ENCODE measurements around the gene SENP1. TPM values are rescaled to one million over a fixed set of nuclear protein-coding genes. Genes with fewer than 3 reads are reported as not detected.

The SENP1 gene
- total and polyA plus RNA-seq, 8 donors, result 1.9 to 8.9 (median 7.0) TPM

DNA sequence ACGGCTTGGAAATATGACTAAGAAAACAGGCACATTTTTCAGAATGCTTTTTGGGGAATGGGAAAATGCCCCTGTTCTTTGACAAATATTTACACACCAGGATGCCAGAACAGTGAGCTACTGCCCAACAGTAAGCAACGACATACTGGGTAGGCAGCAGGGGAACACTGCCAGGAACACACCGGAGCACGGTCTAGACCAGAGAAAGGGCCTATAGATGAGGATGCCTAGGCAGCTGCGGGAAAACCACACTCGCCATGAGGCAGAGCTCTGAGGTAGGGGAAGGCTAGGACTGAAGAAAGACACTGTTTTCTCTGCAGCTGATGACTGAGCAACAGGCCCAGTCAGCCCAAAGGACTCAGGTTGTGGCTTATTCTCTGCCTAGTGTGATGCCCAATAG, 55.7 kb downstream of the SENP1 start:
- no peak overlapping the region for H3K4me3 ChIP-seq
- intact Hi-C loops (cut with DNase I), result no loop called here
- FAIRE-seq (no peak), DNase-seq (no peak), ATAC-seq (no peak)
- no peaks in the 10 kb centered on the region for H3K27me3 ChIP-seq
- peaks cover 0 to 31% (median 6%) of the 10 kb centered on the region in 3 donors for H3K36me3 ChIP-seq
- TF ChIP-seq, protein P1, sequence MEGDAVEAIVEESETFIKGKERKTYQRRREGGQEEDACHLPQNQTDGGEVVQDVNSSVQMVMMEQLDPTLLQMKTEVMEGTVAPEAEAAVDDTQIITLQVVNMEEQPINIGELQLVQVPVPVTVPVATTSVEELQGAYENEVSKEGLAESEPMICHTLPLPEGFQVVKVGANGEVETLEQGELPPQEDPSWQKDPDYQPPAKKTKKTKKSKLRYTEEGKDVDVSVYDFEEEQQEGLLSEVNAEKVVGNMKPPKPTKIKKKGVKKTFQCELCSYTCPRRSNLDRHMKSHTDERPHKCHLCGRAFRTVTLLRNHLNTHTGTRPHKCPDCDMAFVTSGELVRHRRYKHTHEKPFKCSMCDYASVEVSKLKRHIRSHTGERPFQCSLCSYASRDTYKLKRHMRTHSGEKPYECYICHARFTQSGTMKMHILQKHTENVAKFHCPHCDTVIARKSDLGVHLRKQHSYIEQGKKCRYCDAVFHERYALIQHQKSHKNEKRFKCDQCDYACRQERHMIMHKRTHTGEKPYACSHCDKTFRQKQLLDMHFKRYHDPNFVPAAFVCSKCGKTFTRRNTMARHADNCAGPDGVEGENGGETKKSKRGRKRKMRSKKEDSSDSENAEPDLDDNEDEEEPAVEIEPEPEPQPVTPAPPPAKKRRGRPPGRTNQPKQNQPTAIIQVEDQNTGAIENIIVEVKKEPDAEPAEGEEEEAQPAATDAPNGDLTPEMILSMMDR (IDR thresholded peaks at IDR 0.05), result no peak
- WGBS, 2 donors, result 83 to 85% methylated on average over 6 of the region's 6 CpGs
- H3K27ac ChIP-seq, result no peak overlapping the region
- H3K4me1 ChIP-seq, result no peaks in the 10 kb centered on the region
- no peaks in the 10 kb centered on the region for H3K9me3 ChIP-seq

DNA sequence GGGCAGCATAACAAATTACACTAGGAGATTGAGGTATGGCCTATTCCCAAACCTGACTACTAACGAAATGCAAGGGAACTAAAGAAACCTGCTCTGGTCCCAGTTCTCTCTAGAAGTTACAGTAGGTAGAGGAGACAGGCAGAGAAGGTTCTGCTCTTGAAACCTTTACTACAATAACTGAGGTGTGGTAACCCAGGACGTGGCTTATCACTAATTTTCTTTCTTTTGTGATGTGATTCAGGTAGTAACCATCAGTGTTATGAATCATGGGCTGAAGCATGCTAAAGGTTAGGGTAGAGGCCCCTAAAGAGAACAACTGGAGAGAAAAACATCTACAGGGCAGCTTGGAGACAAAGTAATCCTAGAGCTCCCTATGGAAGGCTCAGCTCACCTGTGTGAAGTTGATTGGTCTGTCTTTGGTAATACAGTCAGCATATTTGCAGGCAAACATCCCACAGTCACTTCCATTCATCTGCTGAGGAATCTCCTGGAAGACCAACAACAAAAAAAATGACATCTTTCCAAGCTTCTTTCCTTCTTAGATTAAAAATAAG, 59.8 kb downstream of the SENP1 start:
- no peaks in the 10 kb centered on the region for H3K4me1 ChIP-seq
- 89% methylated on average over 2 of the region's 2 CpGs for WGBS, 2 donors
- H3K27ac ChIP-seq, result no peak overlapping the region
- TF ChIP-seq, protein P1 (IDR thresholded peaks at IDR 0.05), result no peak
- no peak for DNase-seq
- no peaks in the 10 kb centered on the region for H3K9me3 ChIP-seq
- peaks cover 0 to 35% (median 6%) of the 10 kb centered on the region in 3 donors for H3K36me3 ChIP-seq
- H3K4me3 ChIP-seq, result no peak overlapping the region
- no peak for ATAC-seq
- intact Hi-C loops (cut with DNase I), result no loop called here
- no peak for FAIRE-seq
- no peaks in the 10 kb centered on the region for H3K27me3 ChIP-seq

DNA sequence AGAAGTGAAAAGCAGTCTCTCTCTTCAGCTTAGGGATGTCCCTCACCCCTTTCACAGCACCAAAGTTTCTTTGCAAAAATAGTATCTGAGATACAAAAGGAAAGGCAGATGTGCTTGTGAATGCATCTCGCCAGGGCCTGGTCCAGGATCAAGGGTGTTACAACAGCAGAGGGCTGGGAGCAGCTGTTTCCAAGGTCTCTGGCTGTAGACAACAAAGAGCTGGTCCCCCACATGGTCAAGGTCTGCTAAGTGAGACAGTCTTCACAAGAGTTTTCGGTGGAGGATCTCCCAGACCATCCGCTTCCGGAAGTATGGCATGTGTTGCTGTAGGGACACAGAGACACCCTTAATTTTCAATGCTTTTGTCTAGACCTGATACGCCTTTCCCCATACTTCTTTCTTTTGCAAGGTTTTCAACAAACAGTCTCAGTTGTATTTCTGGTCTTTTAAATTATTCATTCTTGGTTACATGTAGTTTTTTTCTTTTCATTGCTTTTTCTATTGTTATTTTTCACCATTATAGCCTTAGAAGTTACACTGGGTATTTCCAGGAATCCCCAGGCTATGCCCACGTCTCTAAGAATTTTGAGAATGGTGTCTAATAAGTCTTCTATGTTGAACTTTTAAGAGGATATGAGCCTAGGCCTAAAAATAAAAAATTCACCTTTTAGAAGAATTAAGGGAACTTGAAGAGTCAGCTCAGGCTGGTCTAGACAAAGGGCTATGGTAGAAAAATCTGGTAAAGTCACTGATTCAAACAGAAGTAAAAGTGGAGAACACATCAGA, 60.6 kb downstream of the SENP1 start:
- H3K36me3 ChIP-seq, result peaks cover 0 to 35% (median 6%) of the 10 kb centered on the region in 3 donors
- DNase-seq, result no peak
- intact Hi-C loops (cut with DNase I), result no loop called here
- WGBS, 2 donors, result 92 to 93% methylated on average over 6 of the region's 6 CpGs
- no peak for ATAC-seq
- TF ChIP-seq, protein P1 (IDR thresholded peaks at IDR 0.05), result no peak
- no peaks in the 10 kb centered on the region for H3K27me3 ChIP-seq
- FAIRE-seq, result no peak
- no peaks in the 10 kb centered on the region for H3K4me1 ChIP-seq
- H3K27ac ChIP-seq, result no peak overlapping the region
- H3K4me3 ChIP-seq, result no peak overlapping the region
- no peaks in the 10 kb centered on the region for H3K9me3 ChIP-seq

DNA sequence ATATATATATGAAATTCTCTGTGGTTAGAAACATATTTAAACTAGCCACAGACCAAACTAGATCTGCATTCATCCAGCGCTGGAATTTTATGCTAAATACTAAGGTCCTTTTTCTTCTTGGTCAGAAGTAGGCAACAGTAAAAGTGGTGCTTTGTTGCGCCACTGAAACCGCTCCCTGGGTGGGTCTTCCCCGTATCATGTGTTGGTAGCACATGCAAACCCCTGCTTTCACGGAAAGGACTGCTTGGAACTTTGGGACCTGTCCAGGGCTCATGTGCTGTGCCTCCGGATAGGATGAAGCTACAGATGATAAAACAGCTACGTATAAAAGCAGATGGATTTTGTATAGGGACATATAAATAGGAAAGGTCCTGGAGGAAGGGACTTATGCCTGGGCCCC, 61.5 kb downstream of the SENP1 start:
- Histone ChIP-seq H3K27me3 (no peaks in the 10 kb centered on the region), H3K4me3 (no peak overlapping the region), H3K4me1 (no peaks in the 10 kb centered on the region), H3K27ac (no peak overlapping the region), H3K9me3 (no peaks in the 10 kb centered on the region), H3K36me3 (peaks cover 0 to 35% (median 6%) of the 10 kb centered on the region in 3 donors)
- DNase-seq (no peak), ATAC-seq (no peak), FAIRE-seq (no peak)
- WGBS, 2 donors, result 94 to 95% methylated on average over 7 of the region's 7 CpGs
- TF ChIP-seq, protein P1 (IDR thresholded peaks at IDR 0.05), result no peak
- intact Hi-C loops (cut with DNase I), result no loop called here

DNA sequence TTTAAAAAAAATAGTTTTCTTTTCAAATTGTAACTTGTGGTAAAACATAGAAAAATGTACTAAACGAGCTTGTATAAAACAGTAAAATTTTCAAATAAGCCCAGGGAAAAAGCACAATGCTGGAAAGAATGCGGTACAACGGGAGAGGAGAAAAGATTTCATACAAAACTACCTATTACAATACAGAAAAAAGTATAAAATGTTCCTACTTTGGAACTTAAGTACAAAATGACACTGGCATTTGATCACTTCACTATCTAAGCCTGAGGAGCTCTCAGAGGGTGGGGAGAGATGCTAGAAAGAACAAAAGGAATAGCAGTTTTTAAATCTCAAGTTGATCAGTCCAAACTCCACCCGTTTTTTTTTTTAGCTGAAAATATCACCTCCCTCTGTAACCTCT, 62.1 kb downstream of the SENP1 start:
- ATAC-seq (no peak), DNase-seq (no peak), FAIRE-seq (no peak)
- no peaks in the 10 kb centered on the region for H3K9me3 ChIP-seq
- H3K27me3 ChIP-seq, result no peaks in the 10 kb centered on the region
- TF ChIP-seq, protein P1 (IDR thresholded peaks at IDR 0.05), result no peak
- H3K27ac ChIP-seq, result no peak overlapping the region
- intact Hi-C loops (cut with DNase I), result no loop called here
- H3K36me3 ChIP-seq, result peaks cover 0 to 32% (median 6%) of the 10 kb centered on the region in 3 donors
- 81 to 83% methylated on average over 4 of the region's 4 CpGs for WGBS, 2 donors
- no peak overlapping the region for H3K4me3 ChIP-seq
- no peaks in the 10 kb centered on the region for H3K4me1 ChIP-seq
